SU-DHL-6 (cell line): ENCODE results near the gene LRP1B.

Experiments used
- EZH2phosphoT487 ChIP-seq: fragments of 200-600 bp; sonication (generic), shearing (Covaris generic); conservative IDR thresholded peaks from 2 replicates; pipeline ENCODE4 v1.6.1; 2018; ENCODE audit warnings: mild to moderate bottlenecking, antibody characterized with exemption, low read length, moderate library complexity, mixed read lengths
- TF ChIP-seq, protein P1 (sequence below): fragments of 200-600 bp; sonication (generic); IDR thresholded peaks from one replicate; pipeline ENCODE4 v1.5.1; 2017; ENCODE audit warnings: antibody characterized with exemption, mild to moderate bottlenecking, low read length, moderate library complexity; ENCODE audit not compliant: insufficient read depth, poor library complexity, severe bottlenecking

DNA sequence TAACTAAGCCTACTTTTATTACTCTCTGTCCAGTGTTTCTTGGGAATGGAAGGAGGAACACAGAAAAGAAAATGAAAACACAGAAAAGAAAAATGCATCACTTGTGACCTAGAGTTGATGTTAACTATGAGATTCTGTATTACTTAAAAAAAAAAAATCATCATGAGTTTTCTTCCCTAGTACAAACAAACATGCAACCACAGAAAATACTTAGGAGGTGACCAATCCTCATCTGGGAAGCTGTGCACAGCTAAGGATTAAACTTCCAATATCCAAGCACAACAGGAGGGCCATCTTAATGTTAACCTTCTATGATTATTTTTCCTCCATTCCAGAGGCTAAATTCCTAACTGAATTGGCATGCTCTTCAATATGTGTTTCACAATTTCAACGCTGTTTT, 1140.4 kb downstream of the LRP1B start:
- no peak for TF ChIP-seq EZH2phosphoT487
- TF ChIP-seq, protein P1, sequence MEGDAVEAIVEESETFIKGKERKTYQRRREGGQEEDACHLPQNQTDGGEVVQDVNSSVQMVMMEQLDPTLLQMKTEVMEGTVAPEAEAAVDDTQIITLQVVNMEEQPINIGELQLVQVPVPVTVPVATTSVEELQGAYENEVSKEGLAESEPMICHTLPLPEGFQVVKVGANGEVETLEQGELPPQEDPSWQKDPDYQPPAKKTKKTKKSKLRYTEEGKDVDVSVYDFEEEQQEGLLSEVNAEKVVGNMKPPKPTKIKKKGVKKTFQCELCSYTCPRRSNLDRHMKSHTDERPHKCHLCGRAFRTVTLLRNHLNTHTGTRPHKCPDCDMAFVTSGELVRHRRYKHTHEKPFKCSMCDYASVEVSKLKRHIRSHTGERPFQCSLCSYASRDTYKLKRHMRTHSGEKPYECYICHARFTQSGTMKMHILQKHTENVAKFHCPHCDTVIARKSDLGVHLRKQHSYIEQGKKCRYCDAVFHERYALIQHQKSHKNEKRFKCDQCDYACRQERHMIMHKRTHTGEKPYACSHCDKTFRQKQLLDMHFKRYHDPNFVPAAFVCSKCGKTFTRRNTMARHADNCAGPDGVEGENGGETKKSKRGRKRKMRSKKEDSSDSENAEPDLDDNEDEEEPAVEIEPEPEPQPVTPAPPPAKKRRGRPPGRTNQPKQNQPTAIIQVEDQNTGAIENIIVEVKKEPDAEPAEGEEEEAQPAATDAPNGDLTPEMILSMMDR: no peak
